GM12865 (cell line): Measurements from ENCODE around the gene LNX2.
A peak's percentile ranks its signal among the peaks of the same experiment; 100 is the strongest.

Experiments
- DNase-seq: peaks from one replicate; pipeline ENCODE4 v3.0.0; 2010; ENCODE audit warnings: low read depth
- H3K4me3 ChIP-seq: 2 replicates; pipeline ENCODE4 v1.5.1; 2011; ENCODE audit warnings: mild to moderate bottlenecking, low read depth, low read length, control low read depth
- CTCF ChIP-seq: IDR thresholded peaks from 2 replicates; pipeline ENCODE4 v1.5.1; 2011; ENCODE audit warnings: low read length, control low read depth, low read depth, inconsistent platforms; ENCODE audit not compliant: insufficient read depth; ENCODE audit errors: missing control alignments

The LNX2 gene

GRCh38 chr13:27522847-27523246, 97.5 kb downstream of the LNX2 start:
- no peak overlapping the region for H3K4me3 ChIP-seq
- TF ChIP-seq CTCF, result no peak
- peak; percentile 16 for DNase-seq

GRCh38 chr13:27516103-27516502, 104.2 kb downstream of the LNX2 start:
- H3K4me3 ChIP-seq, result no peak overlapping the region
- DNase-seq, result no peak
- TF ChIP-seq CTCF, result no peak

- no peak for TF ChIP-seq CTCF
Observed at GRCh38 chr13:27510082-27510481, 110.2 kb downstream of the LNX2 start.

GRCh38 chr13:27508802-27509201, 111.5 kb downstream of the LNX2 start:
- H3K4me3 ChIP-seq, result no peak overlapping the region
- TF ChIP-seq CTCF, result no peak
- no peak for DNase-seq

More at GRCh38 chr13:27510082-27510481, 110.2 kb downstream of the LNX2 start:
- DNase-seq, result no peak
- no peak overlapping the region for H3K4me3 ChIP-seq

GRCh38 chr13:27505792-27506191, 114.5 kb downstream of the LNX2 start:
- no peak overlapping the region for H3K4me3 ChIP-seq
- no peak for TF ChIP-seq CTCF
- no peak for DNase-seq

GRCh38 chr13:27504868-27505194, 115.5 kb downstream of the LNX2 start:
- no peak overlapping the region for H3K4me3 ChIP-seq
- TF ChIP-seq CTCF, result no peak
- DNase-seq, result no peak

GRCh38 chr13:27504128-27504867, 116.0 kb downstream of the LNX2 start:
- no peak for TF ChIP-seq CTCF
- no peak for DNase-seq
- H3K4me3 ChIP-seq, result no peak overlapping the region
